Right lobe of liver (tissue), 6 donors: ENCODE measurements around the gene MKS1. TPM values are rescaled to one million over a fixed set of nuclear protein-coding genes. Genes with fewer than 3 reads are reported as not detected.

Experiments
- ATAC-seq, 4 donors: fragments of 200-7000 bp; cut with Tn5 transposase; one replicate each; pipeline ENCODE4 v1.9.1; 2020; ENCODE audit warnings: mild to moderate bottlenecking in 4 of 4, moderate library complexity in 4 of 4
- DNase-seq, 3 donors: peaks; one replicate each; pipeline ENCODE4 v3.0.0-alpha.2; 2020
- H3K27ac ChIP-seq, 3 donors: fragments of 200-600 bp; one replicate each; pipeline ENCODE4 v1.8.0; 2022
- H3K27me3 ChIP-seq, 2 donors: fragments of 200-600 bp; one replicate each; pipeline ENCODE4 v1.8.0; 2022
- H3K36me3 ChIP-seq, 4 donors: fragments of 200-600 bp; sonication (generic) in 1 of 4; one replicate each; pipeline versions ENCODE4 v1.5.1 to v1.8.0; 2017 to 2022; ENCODE audit warnings: control low read depth in 1 of 4
- H3K4me1 ChIP-seq, 4 donors: fragments of 200-600 bp; sonication (generic) in 1 of 4; one replicate each; pipeline versions ENCODE4 v1.5.1 to v1.8.0; 2017 to 2022; ENCODE audit warnings: control low read depth in 1 of 4
- H3K4me3 ChIP-seq, 3 donors: fragments of 200-600 bp; one replicate each; pipeline ENCODE4 v1.8.0; 2022
- H3K9me3 ChIP-seq, 4 donors: fragments of 200-600 bp; sonication (generic) in 1 of 4; one replicate each; pipeline versions ENCODE4 v1.5.1 to v1.8.0; 2017 to 2022; ENCODE audit warnings: control low read depth in 1 of 4
- POLR2A ChIP-seq: fragments of 450-650 bp; IDR thresholded peaks from one replicate; pipeline ENCODE4 v1.6.1; 2017; ENCODE audit warnings: antibody characterized with exemption, mild to moderate bottlenecking
- WGBS: methylation state at CpG from one replicate; pipeline ENCODE4 v1.1.6; 2018; ENCODE audit warnings: low coverage, low lambda C conversion rate; ENCODE audit not compliant: insufficient coverage; ENCODE audit errors: missing lambda C conversion rate; 5-methylcytosine and 5-hydroxymethylcytosine counted together
- intact Hi-C, 2 donors: fragments of 100-400 bp; cut with DNase I; formaldehyde crosslinking; loops; one replicate each; pipeline versions ENCODE4 v1.11.2 to v1.14.1; 2022
- total RNA-seq, 6 experiments: library from RNA; depleted of rRNA in 2 of 6; stranded (reverse); fragments of >200 nt in 2 of 6; fragmentation: NEBNext Ultra II Directional in 3 of 6; extraction: Animal tissue kit (Norgen Biotek cat#: 25700) in 3 of 6; gene quantifications; one replicate each; pipeline versions ENCODE4 v1.1.0 to v1.2.4, GENCODE V29; 2016 to 2023
- TF ChIP-seq, protein P1 (sequence below), 4 donors: fragments of 200-600 bp in 3 of 4; fragments of 450-650 bp in 1 of 4; IDR thresholded peaks; one replicate each; pipeline versions ENCODE4 v1.5.1 to v1.8.0; 2016 to 2022; ENCODE audit warnings: antibody characterized with exemption in 4 of 4, mild to moderate bottlenecking in 2 of 4
- donor health status: DM: no; HTN: yes; CAD: no.
- donor health status: DM: no; HTN: no; CAD: no.
- donor health status: DM: no; HTN: no; CAD: no.
- donor health status: DM: no; HTN: yes; CAD: no.
- donor health status: DM: no; HTN: yes; CAD: no.

Gene MKS1
- total RNA-seq, 6 experiments from 2014 or later, result 3.3 to 9.2 (median 7.2) TPM

DNA sequence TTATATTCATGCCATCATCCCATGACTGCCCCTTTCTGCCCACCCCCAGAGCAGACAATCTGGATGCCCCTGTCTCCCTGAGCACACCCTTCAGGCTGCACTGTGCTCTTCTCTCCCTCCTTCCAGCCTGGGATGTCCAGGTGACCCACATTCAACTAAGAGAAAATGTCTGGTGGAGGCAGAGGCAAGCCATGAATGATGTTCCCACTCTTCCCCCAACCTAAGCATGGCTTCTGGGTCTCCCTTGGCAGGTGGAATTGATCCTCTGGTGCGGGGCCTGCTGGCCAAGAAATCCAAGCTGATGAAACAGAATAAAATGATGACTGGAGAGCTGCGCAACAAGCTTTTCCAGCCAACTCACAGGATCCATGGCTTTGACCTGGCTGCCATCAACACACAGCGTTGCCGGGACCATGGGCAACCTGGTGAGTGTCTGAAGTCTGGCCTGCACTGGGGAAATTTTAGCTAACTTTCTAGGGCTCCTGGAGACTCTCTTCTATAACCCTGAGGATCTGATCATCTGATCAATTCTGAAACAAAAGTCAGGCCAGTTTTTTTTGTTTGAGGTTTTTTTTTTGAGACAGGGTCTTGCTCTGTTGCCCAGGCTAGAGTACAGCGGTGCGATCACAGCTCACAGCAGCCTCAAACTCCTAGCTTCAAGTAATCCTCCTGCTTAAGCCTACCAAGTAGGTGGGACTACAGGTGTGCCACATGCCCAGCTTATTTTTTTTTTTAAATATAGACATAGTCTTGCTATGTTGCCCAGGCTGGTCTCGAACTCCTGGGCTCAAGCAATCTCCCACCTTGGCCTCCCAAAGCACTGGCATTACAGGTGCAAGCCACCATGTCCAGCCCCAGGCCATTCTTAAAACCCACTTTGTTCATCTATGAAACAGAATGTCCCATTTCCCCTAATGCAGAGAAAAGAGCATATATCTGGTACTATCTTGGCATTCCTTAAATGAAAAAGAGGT lies 47.1 kb upstream of the MKS1 start:
- 88% methylated on average over 4 of the region's 7 CpGs for WGBS
- no peaks in the 10 kb centered on the region for H3K27me3 ChIP-seq
- intact Hi-C loops, result no loop called here
- no peaks in the 10 kb centered on the region for H3K36me3 ChIP-seq
- H3K9me3 ChIP-seq, result no peaks in the 10 kb centered on the region
- DNase-seq (no peak), ATAC-seq (no peak)
- no peak overlapping the region for H3K27ac ChIP-seq
- H3K4me1 ChIP-seq, result no peaks in the 10 kb centered on the region
- TF ChIP-seq, protein P1, sequence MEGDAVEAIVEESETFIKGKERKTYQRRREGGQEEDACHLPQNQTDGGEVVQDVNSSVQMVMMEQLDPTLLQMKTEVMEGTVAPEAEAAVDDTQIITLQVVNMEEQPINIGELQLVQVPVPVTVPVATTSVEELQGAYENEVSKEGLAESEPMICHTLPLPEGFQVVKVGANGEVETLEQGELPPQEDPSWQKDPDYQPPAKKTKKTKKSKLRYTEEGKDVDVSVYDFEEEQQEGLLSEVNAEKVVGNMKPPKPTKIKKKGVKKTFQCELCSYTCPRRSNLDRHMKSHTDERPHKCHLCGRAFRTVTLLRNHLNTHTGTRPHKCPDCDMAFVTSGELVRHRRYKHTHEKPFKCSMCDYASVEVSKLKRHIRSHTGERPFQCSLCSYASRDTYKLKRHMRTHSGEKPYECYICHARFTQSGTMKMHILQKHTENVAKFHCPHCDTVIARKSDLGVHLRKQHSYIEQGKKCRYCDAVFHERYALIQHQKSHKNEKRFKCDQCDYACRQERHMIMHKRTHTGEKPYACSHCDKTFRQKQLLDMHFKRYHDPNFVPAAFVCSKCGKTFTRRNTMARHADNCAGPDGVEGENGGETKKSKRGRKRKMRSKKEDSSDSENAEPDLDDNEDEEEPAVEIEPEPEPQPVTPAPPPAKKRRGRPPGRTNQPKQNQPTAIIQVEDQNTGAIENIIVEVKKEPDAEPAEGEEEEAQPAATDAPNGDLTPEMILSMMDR (IDR thresholded peaks at IDR 0.05), result no peak
- no peak for TF ChIP-seq POLR2A
- H3K4me3 ChIP-seq, result no peak overlapping the region

DNA sequence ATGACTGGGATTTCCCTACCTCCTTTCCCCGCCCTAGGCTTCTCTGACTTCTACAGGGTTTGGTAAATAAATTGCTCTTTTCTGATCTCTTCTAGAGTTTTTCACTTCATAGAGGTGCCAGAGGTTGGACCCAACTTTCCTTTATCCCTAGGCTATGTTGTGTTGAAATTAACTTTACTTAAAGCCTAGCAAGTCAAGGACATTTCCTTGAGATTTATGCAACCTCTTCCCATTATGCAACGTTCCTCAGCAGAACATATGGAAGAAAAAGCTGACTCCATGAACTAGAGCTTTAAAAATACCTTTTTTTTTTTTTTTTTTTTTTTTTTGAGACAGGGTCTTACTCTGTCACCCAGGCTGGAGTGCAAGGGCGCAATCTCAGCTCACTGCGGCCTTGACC lies 46.2 kb upstream of the MKS1 start:
- ATAC-seq (no peak), DNase-seq (no peak)
- TF ChIP-seq POLR2A, result no peak
- TF ChIP-seq, protein P1 (IDR thresholded peaks at IDR 0.05), result no peak
- Histone ChIP-seq H3K27me3 (no peaks in the 10 kb centered on the region), H3K36me3 (no peaks in the 10 kb centered on the region), H3K9me3 (no peaks in the 10 kb centered on the region), H3K4me1 (no peaks in the 10 kb centered on the region), H3K4me3 (no peak overlapping the region), H3K27ac (no peak overlapping the region)
- intact Hi-C loops, result no loop called here
- 60% methylated on average over 4 of the region's 4 CpGs for WGBS

DNA sequence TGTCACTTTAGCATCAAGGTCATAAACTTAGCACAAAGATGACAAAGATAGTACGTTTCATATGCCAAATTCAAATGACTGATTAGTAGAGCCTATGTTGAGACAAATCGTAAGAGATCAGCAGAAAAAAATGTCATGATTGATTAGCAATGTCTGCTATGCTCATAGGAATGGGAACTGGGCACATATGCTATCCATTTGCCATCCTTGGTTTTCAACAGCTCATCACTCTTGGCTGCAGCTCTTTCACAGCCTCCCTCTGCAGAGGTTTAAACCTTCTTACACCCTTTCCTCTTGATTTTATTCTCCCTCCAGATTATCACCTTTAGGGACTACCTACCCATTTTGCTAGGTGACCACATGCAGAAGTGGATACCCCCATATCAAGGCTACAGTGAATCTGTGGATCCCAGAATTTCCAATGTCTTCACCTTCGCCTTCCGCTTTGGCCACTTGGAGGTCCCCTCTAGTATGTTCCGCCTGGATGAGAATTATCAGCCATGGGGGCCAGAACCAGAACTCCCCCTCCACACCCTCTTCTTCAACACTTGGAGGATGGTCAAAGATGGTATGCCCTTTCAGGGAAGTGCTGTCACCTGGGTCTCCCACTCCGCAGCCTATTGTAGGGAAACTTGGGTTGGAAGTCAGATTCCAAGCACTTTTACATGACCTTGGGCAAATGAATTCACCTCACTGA lies 45.5 kb upstream of the MKS1 start:
- H3K9me3 ChIP-seq, result no peaks in the 10 kb centered on the region
- intact Hi-C loops, result no loop called here
- ATAC-seq (no peak), DNase-seq (no peak)
- H3K36me3 ChIP-seq, result no peaks in the 10 kb centered on the region
- no peak overlapping the region for H3K4me3 ChIP-seq
- TF ChIP-seq, protein P1 (IDR thresholded peaks at IDR 0.05), result no peak
- no peak for TF ChIP-seq POLR2A
- H3K27ac ChIP-seq, result no peak overlapping the region
- WGBS, result 73% methylated on average over 4 of the region's 6 CpGs
- no peaks in the 10 kb centered on the region for H3K27me3 ChIP-seq
- H3K4me1 ChIP-seq, result no peaks in the 10 kb centered on the region

DNA sequence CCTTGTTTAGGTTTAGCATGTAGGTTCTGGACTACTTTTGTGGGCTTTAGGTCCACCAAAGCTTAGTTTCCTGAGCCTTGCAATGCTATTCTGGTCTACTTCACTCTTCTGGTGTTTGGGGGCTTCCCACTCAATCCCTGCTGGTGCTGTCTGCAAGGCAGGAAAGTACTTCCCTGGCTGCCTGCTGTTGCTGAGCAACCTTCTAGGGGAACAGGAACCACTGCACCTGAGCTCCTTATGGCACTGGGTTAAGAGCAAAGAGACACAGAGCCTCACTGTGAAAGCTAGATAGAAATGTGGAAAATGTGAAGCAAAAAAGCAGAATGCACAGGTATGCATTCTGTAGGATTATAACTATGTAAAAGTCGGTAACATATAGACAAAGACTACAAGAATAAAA lies 44.7 kb upstream of the MKS1 start:
- H3K27ac ChIP-seq, result no peak overlapping the region

More for the DNA sequence above, 44.7 kb upstream of the MKS1 start:
- Histone ChIP-seq H3K27me3 (no peaks in the 10 kb centered on the region), H3K9me3 (no peaks in the 10 kb centered on the region), H3K4me1 (no peaks in the 10 kb centered on the region), H3K36me3 (no peaks in the 10 kb centered on the region), H3K4me3 (no peak overlapping the region)
- intact Hi-C loops, result no loop called here
- TF ChIP-seq, protein P1 (IDR thresholded peaks at IDR 0.05), result no peak
- TF ChIP-seq POLR2A, result no peak
- DNase-seq, result no peak
- no peak for ATAC-seq
- 39% methylated on average over 1 of the region's 1 CpG for WGBS
